HG03139 (cell line): ENCODE results near the gene RAD9B.
"Not testable (repeated sequence)": the region's sequence is repeated elsewhere in the genome, so short reads cannot be mapped to it uniquely, and the experiment has no call there.

Experiments used
- ATAC-seq: cut with Tn5 transposase; IDR thresholded peaks from one replicate; pipeline ENCODE4 v1.9.1; 2021; ENCODE audit not compliant: unreplicated experiment

Gene RAD9B

DNA sequence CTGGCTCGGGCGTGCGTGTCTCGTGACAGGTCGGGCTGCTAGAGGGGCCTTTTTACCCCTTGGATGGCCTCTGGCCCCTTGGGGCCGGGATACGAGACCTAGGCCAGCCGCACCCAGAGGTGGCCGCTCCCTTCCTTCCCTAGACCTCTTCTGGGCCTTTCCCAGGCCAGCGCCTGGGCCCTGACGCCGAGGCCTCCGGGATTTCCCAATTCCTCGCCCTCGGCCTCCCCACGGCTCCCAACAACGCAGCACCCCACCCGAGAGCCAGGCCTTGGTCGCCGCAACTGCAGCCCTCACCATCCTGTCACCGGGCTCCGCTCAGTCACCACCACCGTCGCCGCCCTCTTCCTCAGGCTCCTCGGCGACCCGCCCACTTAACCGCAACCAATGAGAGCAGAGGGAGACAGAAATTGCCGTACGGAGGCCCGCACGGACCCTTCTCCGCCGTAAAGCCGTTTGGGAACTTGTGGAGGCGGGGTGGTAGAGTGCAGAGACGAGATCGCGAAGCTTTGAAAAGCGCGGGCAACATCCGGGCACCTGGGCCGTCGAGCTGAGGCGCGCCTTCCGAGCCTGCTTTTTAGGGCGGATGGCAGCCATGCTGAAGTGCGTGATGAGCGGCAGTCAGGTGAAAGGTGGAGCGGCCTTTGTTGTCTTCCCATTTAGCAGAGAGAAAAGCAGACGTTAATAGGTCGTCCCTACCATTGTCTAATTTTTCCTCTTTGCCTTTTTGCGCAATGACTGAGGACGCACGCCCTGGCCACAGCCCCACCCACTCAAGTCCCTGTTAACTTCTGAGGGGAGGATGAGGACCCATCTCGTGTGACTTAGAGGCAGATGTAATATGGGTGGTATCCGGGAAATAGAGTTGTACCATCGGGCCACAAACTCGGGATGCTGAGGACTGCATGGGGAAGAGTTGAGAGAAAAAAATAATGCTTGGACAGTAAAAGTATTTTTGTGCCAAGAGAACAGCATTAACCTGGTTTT is at the start of gene RAD9B, which contains the start of gene VPS29:
RAD9B (plus strand) TSS at position 580 of the 987 bp plus-strand sequence; CDS start at position 587, 7 bp downstream.
VPS29 (minus strand) TSS at position 360 of the 987 bp plus-strand sequence; CDS start at position 300, 60 bp downstream.
- ATAC-seq = peak; percentile 75

DNA sequence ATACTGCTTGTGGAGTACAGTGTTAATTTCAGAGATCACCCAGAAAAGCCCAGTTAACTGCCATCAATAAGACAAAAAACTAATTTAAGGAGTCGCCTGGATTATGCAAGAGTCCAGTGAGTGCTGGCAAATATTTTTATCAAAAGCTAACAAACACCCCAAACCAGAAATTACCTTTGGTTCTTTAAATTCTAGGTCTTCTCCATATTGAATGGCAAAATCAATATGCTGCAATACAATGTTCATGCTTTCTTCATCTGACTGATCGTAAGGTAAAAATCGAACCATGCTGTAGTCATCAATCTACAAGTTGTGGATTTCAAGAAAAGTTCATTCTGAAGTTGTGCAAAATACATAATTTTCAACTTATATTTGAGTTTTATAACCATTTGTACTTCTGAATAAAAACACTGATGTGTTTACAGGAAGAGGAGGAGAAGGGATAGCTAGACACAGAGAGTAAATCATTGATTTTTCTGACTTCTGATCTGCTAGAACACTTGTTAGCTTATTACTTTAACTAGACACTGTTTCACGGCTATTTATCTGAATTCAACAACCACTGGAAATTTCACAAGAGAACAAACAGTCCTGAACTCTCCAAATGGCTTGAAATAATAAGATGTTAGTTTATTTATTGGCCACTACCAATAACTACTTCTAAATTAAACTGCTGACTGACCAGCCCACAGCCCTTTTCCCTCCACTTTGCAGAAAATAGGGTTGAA is 48.4 kb upstream of the RAD9B start:
- no peak for ATAC-seq

DNA sequence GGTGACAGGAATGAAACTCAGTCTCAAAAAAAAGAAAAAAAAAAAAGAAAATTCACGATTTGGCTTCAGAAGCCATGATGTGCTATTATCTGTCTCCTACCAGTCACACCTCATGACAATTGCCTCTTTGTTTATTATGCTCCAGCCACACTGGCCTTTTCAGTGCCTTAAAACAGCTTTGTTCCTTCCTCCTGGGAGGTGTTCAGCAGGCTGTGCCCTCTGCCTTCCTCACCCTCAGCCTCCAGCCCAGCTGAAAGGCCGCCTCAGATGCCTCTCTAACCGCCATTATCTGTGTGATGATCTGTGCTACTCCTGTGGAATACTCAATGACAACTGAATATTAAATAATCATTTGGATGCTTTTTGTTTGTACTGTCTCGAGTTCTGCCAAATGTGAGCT is 43.4 kb upstream of the RAD9B start:
- no peak for ATAC-seq

DNA sequence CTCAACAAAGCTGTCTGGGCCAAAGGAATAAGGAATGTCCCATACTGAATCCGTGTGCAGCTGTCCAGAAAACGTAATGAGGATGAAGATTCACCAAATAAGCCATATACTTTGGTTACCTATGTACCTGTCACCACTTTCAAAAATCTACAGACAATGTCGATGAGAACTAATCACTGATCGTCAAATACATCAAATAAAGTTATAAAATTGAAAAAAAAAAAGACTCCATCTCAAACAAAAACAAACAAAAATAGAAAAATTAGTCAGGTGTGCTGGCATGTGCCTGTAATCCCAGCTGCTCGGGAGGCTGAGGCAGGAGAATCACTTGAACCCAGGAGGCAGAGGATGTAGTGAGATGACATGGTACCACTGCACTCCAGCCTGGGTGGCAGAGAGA is 40.9 kb upstream of the RAD9B start:
- ATAC-seq = not testable (repeated sequence)

DNA sequence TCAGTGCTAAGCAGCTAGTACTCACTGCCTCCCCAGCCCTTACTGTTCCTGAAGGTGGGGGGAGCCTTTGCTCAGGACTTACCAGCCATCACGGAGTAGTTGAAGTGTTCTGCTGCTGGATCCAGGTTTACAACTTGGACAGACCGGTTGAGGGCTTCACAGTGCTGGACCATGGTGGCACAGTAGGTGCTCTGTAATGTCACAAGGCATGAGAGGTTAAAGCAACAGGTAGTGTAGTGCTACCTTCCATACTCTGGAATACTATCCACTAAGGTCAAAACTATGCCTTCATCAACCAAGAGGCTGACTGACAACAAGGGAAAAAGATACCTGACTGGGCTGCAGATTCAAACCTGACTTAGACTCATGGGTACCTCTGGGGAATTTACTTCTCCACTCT is 37.1 kb upstream of the RAD9B start:
- no peak for ATAC-seq

DNA sequence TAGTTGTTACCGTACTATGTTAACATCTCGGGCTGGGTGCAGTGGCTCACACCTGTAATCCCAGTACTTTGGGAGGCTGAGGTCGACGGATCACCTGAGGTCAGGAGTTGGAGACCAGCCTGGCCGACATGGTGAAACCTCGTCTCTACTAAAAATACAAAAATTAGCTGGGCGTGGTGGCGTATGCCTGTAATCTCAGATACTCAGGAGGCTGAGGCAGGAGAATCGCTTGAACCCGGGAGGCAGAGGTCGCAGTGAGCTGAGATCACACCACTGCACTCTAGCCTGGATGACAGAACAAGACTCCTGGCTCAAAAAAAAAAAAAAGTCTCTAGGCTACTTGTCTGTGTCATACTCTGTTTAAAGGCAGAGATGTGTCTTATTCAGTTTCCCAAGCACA is 36.4 kb upstream of the RAD9B start:
- ATAC-seq = not testable (repeated sequence)

- no peak for ATAC-seq
Measured at GRCh38 chr12:110466791-110467190, 35.3 kb upstream of the RAD9B start.

DNA sequence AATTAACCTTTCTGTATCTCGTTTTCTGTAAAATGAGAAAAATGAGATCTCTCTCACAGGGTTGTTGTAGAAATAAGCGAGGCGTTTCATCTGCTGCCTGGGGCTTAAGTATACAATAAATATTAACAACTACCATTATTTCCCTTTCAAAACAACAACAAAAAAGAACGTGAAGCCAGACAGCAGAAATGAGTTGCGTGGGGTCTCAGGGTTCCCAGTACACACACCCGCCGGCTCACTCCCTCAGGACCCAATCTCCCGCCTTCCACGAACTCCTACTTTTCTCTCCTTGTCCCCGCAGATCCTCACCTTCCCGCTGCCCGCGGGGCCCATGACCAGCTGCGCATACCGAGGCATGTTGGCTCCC is 34.3 kb upstream of the RAD9B start:
- no peak for ATAC-seq

- ATAC-seq = peak; percentile 73
Measured at GRCh38 chr12:110468214-110469048, 33.7 kb upstream of the RAD9B start, which contains the start of the genes FAM216A and GPN3. TSS of gene FAM216A (plus strand) at chr12:110468845. CDS start at chr12:110468876, 31 bp downstream. TSS of gene GPN3 (minus strand) at chr12:110468257. CDS start at chr12:110468203, 54 bp downstream.

DNA sequence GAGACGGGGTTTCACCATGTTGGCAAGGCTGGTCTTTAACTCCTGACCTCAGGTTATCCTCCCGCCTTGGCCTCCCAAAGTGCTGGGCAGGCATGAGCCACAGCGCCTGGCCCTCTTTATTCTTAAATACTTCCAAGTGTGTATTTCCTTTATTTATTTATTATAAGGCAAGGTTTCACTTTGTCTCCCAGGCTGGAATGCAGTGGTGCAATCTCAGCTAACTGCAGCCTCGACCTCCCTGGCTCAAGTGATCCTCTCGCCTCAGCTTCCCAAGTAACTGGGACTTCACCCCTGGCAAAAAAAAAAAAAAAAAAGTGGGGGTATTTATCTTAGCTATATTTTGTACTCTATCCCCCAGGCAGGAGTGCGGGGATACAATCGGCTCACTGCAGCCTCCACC is 26.7 kb upstream of the RAD9B start:
- ATAC-seq = no peak

DNA sequence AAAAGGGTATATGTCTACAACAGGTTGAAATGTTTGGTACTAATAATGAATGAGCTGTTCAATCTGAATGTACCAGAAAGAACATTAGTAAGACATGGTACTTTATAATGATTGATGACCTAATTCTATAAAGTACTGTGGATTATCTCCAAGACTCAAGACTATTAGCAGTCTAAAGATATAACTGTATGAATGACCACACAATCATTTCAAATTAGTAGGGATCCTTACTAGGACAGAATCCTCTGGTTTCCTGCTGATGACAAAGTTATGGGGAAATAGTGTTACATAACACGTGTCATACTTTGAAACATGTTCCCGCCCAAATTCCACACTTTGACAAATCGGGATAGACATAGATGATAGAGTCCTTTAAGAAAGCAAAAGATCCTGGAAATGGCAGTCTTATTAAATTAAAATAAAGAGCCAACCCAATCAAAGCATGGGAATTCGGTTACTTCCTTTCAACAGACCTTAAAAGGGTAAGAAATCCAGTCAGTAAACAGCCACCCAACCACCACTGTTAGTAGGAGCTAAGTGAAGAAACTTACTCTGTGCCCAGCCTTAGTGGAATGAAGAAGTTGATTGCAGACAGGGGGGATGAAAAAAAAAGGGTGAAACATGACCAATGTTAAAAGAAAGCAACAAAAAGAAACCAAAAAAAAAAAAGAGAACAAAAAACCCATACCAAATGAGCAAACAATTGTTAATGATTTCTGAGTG is 3.0 kb upstream of the RAD9B start:
- ATAC-seq = no peak

GRCh38 chr12:110501399-110501751 is 756 bp upstream of the RAD9B start:
- peak; percentile 22 for ATAC-seq

DNA sequence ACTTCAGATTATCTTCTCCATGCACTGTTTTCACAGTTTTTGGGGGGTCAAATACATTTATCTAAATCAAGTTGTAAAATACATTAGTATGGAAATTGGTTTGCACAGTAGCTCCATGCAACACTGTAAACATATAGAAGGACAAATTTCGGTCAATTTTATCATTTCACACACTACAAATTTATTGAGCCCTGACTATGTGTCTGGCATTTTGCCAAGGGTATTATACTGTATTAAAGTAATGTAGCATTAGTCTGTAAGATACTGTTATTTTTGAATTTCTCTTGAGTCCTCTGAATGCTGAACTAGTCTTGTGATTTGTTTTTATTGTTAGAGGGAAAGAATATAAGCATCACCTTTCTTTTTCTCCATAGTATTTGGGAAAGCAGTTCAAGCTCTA is 1.3 kb downstream of the RAD9B start:
- no peak for ATAC-seq

DNA sequence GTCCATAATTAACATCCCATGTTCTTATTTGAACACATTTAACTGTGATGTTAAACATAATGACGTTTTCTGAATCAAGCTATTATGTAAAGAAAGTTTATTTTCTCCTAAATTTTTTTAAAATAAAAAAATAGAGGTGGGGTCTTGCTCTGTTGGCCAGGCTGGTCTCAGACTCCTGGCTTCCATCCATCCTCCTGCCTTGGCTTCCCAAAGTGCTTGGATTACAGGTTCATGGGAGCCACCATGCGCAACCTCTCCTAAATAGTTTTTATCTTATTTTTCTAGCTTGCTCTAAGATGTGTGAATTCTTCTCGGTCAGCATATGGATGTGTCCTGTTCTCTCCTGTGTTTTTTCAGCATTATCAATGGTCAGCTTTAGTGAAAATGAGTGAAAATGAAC is 3.2 kb downstream of the RAD9B start:
- no peak for ATAC-seq

GRCh38 chr12:110508071-110508586 is 6.0 kb downstream of the RAD9B start:
- ATAC-seq = no peak

DNA sequence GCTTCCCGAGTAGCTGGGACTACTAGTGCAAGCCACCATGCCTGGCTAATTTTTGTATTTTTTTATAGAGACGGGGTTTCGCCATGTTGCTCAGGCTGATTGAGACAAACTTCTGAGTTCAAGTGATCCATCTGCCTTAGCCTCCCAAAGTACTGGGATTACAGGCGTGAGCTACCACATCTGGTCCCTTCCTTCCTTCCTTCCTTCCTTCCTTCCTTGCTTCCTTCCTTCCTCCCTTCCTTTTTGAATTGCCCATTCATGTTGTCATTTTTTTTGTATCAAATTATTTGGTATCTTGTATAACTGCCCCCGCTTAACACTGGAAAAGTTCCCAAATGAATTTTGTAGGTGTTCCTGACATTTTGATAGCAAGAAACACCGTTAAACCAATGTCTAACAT is 11.7 kb downstream of the RAD9B start:
- ATAC-seq = no peak

DNA sequence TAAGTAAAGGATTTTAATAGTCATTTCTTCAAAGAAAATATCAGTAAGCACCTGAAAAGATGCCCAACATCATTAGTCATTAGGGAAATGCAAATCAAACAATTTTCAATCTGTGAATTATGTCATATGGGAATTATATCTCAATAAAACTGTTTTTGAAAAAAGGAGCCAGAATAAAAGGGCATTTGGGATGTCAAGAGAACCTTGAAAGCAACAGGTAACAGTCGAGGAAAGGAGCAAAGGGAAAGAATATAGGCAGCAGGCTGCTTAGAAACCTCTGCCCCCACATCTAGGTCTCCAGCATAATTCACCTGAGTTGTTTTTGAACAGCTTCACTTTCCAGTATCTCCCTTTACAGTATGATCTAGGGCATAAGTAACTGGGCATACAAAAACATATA is 12.2 kb downstream of the RAD9B start:
- no peak for ATAC-seq

- no peak for ATAC-seq
Measured at GRCh38 chr12:110516995-110517394, 14.9 kb downstream of the RAD9B start.

DNA sequence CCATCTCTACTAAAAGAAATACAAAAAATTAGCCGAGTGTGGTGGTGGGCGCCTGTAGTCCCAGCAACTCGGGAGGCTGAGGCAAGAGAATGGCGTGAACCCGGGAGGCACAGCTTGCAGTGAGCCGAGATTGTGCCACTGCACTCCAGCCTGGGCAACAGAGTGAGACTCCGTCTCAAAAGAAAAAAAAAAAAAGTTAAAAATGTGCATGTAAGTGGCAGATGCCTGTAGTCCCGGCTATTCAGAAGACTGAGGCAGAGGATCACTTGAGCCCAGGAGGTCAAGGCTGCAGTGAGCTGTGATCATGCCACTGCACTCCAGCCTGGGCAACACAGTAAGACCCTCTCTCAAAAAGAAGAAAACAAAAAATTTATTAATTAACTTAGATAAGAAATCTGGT is 15.9 kb downstream of the RAD9B start:
- not testable (repeated sequence) for ATAC-seq
